22Rv1 (cell line): Measurements from ENCODE around the gene TUBA8.
"Not testable (repeated sequence)": the region's sequence is repeated elsewhere in the genome, so short reads cannot be mapped to it uniquely, and the experiment has no call there.

ENCODE experiments used
- H3K27ac ChIP-seq: fragments of 450-650 bp; 2 replicates; pipeline ENCODE4 v1.5.1; 2017
- CTCF ChIP-seq: fragments of 450-650 bp; IDR thresholded peaks from 2 replicates; pipeline ENCODE4 v1.5.1; 2017; ENCODE audit warnings: mild to moderate bottlenecking
- ZFX ChIP-seq: fragments of 450-650 bp; IDR thresholded peaks from 2 replicates; pipeline ENCODE4 v1.6.1; 2017; ENCODE audit warnings: antibody characterized with exemption, borderline replicate concordance

Gene TUBA8

GRCh38 chr22:18136563-18137320, 26.1 kb downstream of the TUBA8 start:
- no peak overlapping the region for H3K27ac ChIP-seq
- TF ChIP-seq ZFX (no peak), CTCF (no peak)

- not testable (repeated sequence) for H3K27ac ChIP-seq
These were observed 30.4 kb downstream of the TUBA8 start for GRCh38 chr22:18141004-18141403.

GRCh38 chr22:18144105-18144504, 33.5 kb downstream of the TUBA8 start:
- TF ChIP-seq CTCF (no peak), ZFX (no peak)
- H3K27ac ChIP-seq, result no peak overlapping the region

- TF ChIP-seq ZFX, result no peak
- no peak for TF ChIP-seq CTCF
These were observed 35.2 kb downstream of the TUBA8 start for GRCh38 chr22:18145676-18146388.

GRCh38 chr22:18146389-18146753, 35.8 kb downstream of the TUBA8 start:
- TF ChIP-seq ZFX, result no peak
- no peak for TF ChIP-seq CTCF

More at GRCh38 chr22:18145676-18146388, 35.2 kb downstream of the TUBA8 start:
- H3K27ac ChIP-seq, result no peak overlapping the region

GRCh38 chr22:18147791-18148190, 37.2 kb downstream of the TUBA8 start:
- no peak overlapping the region for H3K27ac ChIP-seq
- TF ChIP-seq ZFX (no peak), CTCF (no peak)

More at GRCh38 chr22:18146389-18146753, 35.8 kb downstream of the TUBA8 start:
- no peak overlapping the region for H3K27ac ChIP-seq

GRCh38 chr22:18148293-18148965, 37.8 kb downstream of the TUBA8 start:
- TF ChIP-seq ZFX (no peak), CTCF (no peak)
- peak overlapping the region; percentile 95 for H3K27ac ChIP-seq
